Measurements from ENCODE around the gene SERINC2. TPM values are rescaled to one million over a fixed set of nuclear protein-coding genes. Genes with fewer than 3 reads are reported as not detected.

The SERINC2 gene
- total and polyA plus RNA-seq, 2 of the 4 experiments (the other 2 are of a cell fraction) = 2.0 to 59.5 TPM

DNA sequence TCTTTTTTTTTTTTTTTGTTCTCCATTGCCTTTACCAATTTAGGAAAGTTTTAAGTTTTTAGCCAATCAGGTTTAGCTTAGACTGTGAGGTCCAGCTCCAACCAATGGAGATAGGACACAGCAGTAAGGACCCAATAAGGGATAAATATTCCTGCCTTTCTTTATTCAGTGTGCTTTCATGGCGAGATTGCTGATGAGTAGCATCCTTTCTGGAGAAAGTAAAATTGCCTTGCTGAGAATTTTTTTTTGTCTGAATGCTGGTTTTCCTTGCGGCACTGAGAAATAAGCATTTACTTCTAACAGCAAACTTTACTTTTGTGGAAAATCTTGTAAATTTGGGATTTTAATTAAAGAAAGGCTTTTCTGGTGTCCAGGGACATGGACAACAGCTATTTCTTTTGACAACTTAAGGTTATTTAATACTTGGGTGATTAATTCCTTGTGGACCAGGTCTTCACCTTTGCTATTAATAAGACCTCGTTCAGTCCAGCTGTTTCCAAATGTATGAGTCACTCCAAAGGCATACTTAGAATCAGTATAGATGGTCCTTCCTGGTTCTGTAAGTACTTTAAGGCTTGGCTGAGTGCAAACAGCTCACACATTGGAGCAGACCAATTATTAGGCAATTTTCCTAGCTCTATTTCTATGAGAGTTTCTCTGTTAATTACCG lies 54.1 kb downstream of the SERINC2 start:
- dilution Hi-C loops (cut with HindIII; ENCODE audit: low sequenced_read_pairs, unreplicated experiment) = no loop called here
- no peak overlapping the region for H3K4ac ChIP-seq (ENCODE audit: low read depth, low read length)

More for the DNA sequence above, 54.1 kb downstream of the SERINC2 start:
- H3K9me3 ChIP-seq (ENCODE audit: control insufficient read depth, insufficient read depth, low read length) = peaks cover 3% of the 10 kb centered on the region; the same call in 1 of the 2 replicates
- H2AK5ac ChIP-seq (ENCODE audit: low read depth, low read length) = no peak overlapping the region
- BruUV-seq (replicated peaks) = no TSS peak
- H4K91ac ChIP-seq (ENCODE audit: insufficient read depth, low read depth, low read length) = no peak overlapping the region
- H2AK9ac ChIP-seq (replicated peaks; ENCODE audit: low read depth, low read length, poor library complexity) = no peak overlapping the region
- H2BK20ac ChIP-seq (ENCODE audit: low read depth, low read length) = no peak overlapping the region
- H3K27ac ChIP-seq (ENCODE audit: insufficient read depth, low read length) = no peak overlapping the region
- WGBS, 2 experiments (ENCODE audit: extremely low coverage in 2 of 2, insufficient read length in 1 of 2) = no CpG with 5 or more reads among the region's 4 CpGs
- TF ChIP-seq, protein P1, sequence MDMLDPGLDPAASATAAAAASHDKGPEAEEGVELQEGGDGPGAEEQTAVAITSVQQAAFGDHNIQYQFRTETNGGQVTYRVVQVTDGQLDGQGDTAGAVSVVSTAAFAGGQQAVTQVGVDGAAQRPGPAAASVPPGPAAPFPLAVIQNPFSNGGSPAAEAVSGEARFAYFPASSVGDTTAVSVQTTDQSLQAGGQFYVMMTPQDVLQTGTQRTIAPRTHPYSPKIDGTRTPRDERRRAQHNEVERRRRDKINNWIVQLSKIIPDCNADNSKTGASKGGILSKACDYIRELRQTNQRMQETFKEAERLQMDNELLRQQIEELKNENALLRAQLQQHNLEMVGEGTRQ (IDR thresholded peaks at IDR 0.05; ENCODE audit: low read depth, low read length) = no peak
- TF ChIP-seq RAD21 (IDR thresholded peaks at IDR 0.05; ENCODE audit: low read length) (no peak), POLR2A (IDR thresholded peaks at IDR 0.05; ENCODE audit: low read depth, low read length) (no peak), MAFK (IDR thresholded peaks at IDR 0.05; ENCODE audit: low read depth, low read length) (no peak), SMC3 (IDR thresholded peaks at IDR 0.05; ENCODE audit: low read depth, low read length) (no peak), BHLHE40 (IDR thresholded peaks at IDR 0.05; ENCODE audit: low read depth, low read length) (no peak), NFE2L2 (IDR thresholded peaks at IDR 0.05; ENCODE audit: low read depth, low read length) (no peak), RFX5 (IDR thresholded peaks at IDR 0.05; ENCODE audit: low read depth, low read length) (no peak), CHD1 (IDR thresholded peaks at IDR 0.05; ENCODE audit: low read depth, low read length) (no peak), FOS (IDR thresholded peaks at IDR 0.05; ENCODE audit: low read depth, low read length) (no peak), RCOR1 (IDR thresholded peaks at IDR 0.05; ENCODE audit: insufficient replicate concordance, low read length) (no peak), CEBPB (IDR thresholded peaks at IDR 0.05; ENCODE audit: low read depth, low read length) (no peak), MXI1 (IDR thresholded peaks at IDR 0.05; ENCODE audit: borderline replicate concordance, low read depth, low read length) (no peak), MAZ (IDR thresholded peaks at IDR 0.05; ENCODE audit: borderline replicate concordance, low read depth, low read length) (no peak)
- TF ChIP-seq, protein P2, sequence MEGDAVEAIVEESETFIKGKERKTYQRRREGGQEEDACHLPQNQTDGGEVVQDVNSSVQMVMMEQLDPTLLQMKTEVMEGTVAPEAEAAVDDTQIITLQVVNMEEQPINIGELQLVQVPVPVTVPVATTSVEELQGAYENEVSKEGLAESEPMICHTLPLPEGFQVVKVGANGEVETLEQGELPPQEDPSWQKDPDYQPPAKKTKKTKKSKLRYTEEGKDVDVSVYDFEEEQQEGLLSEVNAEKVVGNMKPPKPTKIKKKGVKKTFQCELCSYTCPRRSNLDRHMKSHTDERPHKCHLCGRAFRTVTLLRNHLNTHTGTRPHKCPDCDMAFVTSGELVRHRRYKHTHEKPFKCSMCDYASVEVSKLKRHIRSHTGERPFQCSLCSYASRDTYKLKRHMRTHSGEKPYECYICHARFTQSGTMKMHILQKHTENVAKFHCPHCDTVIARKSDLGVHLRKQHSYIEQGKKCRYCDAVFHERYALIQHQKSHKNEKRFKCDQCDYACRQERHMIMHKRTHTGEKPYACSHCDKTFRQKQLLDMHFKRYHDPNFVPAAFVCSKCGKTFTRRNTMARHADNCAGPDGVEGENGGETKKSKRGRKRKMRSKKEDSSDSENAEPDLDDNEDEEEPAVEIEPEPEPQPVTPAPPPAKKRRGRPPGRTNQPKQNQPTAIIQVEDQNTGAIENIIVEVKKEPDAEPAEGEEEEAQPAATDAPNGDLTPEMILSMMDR (conservative IDR thresholded peaks at IDR 0.05; ENCODE audit: low read depth, low read length) = no peak
- TF ChIP-seq, protein P3, sequence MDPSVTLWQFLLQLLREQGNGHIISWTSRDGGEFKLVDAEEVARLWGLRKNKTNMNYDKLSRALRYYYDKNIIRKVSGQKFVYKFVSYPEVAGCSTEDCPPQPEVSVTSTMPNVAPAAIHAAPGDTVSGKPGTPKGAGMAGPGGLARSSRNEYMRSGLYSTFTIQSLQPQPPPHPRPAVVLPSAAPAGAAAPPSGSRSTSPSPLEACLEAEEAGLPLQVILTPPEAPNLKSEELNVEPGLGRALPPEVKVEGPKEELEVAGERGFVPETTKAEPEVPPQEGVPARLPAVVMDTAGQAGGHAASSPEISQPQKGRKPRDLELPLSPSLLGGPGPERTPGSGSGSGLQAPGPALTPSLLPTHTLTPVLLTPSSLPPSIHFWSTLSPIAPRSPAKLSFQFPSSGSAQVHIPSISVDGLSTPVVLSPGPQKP (IDR thresholded peaks at IDR 0.05; ENCODE audit: borderline replicate concordance, low read depth, low read length) = no peak
- no peak overlapping the region for H2BK15ac ChIP-seq (ENCODE audit: low read depth, low read length)
- H2AFZ ChIP-seq (replicated peaks; ENCODE audit: low read length, poor library complexity) = no peak overlapping the region
- ATAC-seq (ENCODE audit: low read depth) (no peak), DNase-seq (no peak)
- no peak overlapping the region for H3K4me2 ChIP-seq (ENCODE audit: low read depth, low read length)
- no peak overlapping the region for H3K18ac ChIP-seq (ENCODE audit: low read depth, low read length)
- no peaks in the 10 kb centered on the region for H3K79me1 ChIP-seq (ENCODE audit: low read depth in 1 of 2, low read length in 2 of 2)
- H3K4me3 ChIP-seq (ENCODE audit: insufficient read depth, low read depth, low read length) = no peak overlapping the region
- H3K4me1 ChIP-seq (ENCODE audit: control insufficient read depth, insufficient read depth, low read length) = no peaks in the 10 kb centered on the region
- H3K14ac ChIP-seq (replicated peaks; ENCODE audit: low read depth, low read length) = no peak overlapping the region
- H4K8ac ChIP-seq (ENCODE audit: low read depth in 2 of 2, low read length in 2 of 2) = no peak overlapping the region
- intact Hi-C loops (cut with micrococcal nuclease) = no loop called here
- in situ Hi-C loops (cut with MboI; ENCODE audit: low sequenced_read_pairs) = no loop called here
- H3K56ac ChIP-seq (ENCODE audit: extremely low read depth, insufficient read depth, low read length) = no peak overlapping the region
- H3K9me1 ChIP-seq (ENCODE audit: insufficient read depth, low read length) = no peaks in the 10 kb centered on the region
- H3K27me3 ChIP-seq (ENCODE audit: control insufficient read depth, insufficient read depth, low read length) = peaks cover 28% of the 10 kb centered on the region
- CTCF ChIA-PET = no interaction called here
- H3K9ac ChIP-seq (ENCODE audit: low read depth, low read length) = no peak overlapping the region
- no peak overlapping the region for H4K5ac ChIP-seq (ENCODE audit: low read depth, low read length)
- no peak overlapping the region for H2BK120ac ChIP-seq (ENCODE audit: low read depth, low read length)
- no peaks in the 10 kb centered on the region for H4K20me1 ChIP-seq (ENCODE audit: insufficient read depth, low read length)
- POLR2A ChIA-PET (ENCODE audit: unreplicated experiment) = no interaction called here
- H3K36me3 ChIP-seq (ENCODE audit: control insufficient read depth, insufficient read depth, low read length) = no peaks in the 10 kb centered on the region
- no peak overlapping the region for H2BK5ac ChIP-seq (ENCODE audit: low read depth, low read length, poor library complexity, severe bottlenecking)
- H3K23ac ChIP-seq (ENCODE audit: low read depth, low read length) = no peak overlapping the region

Data from IMR-90 (cell line).